ENCODE data around the gene PDE4D.

PDE4D gene

GRCh38 chr5:59037453-59037852 is 856.1 kb downstream of the PDE4D start:
- TF ChIP-seq, protein P1, sequence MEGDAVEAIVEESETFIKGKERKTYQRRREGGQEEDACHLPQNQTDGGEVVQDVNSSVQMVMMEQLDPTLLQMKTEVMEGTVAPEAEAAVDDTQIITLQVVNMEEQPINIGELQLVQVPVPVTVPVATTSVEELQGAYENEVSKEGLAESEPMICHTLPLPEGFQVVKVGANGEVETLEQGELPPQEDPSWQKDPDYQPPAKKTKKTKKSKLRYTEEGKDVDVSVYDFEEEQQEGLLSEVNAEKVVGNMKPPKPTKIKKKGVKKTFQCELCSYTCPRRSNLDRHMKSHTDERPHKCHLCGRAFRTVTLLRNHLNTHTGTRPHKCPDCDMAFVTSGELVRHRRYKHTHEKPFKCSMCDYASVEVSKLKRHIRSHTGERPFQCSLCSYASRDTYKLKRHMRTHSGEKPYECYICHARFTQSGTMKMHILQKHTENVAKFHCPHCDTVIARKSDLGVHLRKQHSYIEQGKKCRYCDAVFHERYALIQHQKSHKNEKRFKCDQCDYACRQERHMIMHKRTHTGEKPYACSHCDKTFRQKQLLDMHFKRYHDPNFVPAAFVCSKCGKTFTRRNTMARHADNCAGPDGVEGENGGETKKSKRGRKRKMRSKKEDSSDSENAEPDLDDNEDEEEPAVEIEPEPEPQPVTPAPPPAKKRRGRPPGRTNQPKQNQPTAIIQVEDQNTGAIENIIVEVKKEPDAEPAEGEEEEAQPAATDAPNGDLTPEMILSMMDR (IDR thresholded peaks at IDR 0.05): no peak
- Histone ChIP-seq H3K4me3 (peak overlapping the region; percentile 77), H3K27ac (no peak overlapping the region)
- DNase-seq (ENCODE audit: low spot score): no peak

GRCh38 chr5:59037041-59037440 is 856.5 kb downstream of the PDE4D start:
- DNase-seq (ENCODE audit: low spot score): no peak
- TF ChIP-seq, protein P1 (IDR thresholded peaks at IDR 0.05): no peak
- no peak overlapping the region for H3K27ac ChIP-seq
- peak overlapping the region; percentile 77 for H3K4me3 ChIP-seq

DNA sequence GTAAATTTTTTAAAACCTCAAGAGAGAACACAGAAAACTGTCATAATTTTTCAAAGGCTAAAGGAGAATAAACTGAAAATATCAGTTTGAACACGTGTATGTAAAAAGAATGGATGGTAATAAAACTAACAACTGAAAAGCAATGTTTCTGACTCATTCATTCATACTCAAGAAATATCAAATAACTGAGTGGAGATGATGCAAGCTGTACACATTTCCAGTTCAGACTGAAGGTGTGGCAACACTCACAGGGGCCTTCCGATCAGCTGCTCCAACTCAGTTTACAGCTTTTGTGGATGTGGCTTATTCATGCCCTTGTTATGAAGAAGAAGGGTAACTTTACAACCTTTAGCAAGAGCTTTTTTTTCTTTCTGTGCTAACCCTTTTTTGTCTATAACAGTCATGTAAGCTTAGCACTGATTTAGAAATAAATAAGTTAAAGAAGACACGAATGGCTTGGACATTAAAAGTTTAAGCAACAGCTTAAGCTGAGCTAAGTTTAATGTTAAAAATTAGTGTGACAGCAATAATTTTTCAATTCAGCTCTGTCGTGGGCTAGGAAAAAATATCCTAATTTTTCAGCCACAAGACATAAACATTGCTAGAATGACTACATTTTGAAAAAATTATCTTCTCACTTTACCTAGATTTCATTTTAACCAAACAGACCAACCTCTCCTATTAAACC is 857.1 kb downstream of the PDE4D start:
- no peak overlapping the region for H3K27ac ChIP-seq
- TF ChIP-seq, protein P1 (IDR thresholded peaks at IDR 0.05): no peak
- no peak for DNase-seq (ENCODE audit: low spot score)
- H3K4me3 ChIP-seq: peak overlapping the region; percentile 44

DNA sequence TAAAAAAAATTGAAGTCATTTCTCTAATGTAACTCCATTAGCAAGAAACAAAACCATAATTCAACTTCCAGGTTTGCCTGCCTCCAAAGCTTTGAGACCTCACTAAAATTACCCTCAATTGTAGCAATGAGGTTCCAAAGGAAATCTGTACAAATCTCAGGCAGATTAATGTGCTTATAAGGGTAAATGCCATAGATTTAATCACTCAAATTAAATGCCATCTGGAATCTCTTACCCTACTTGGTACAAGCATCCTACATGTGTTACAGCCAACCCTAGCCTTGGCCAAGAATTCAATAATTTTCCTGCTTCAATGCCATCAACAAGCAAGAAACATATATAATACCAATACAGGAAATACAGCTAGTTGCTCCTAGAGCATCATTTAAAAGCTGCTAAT is 857.8 kb downstream of the PDE4D start:
- TF ChIP-seq, protein P1 (IDR thresholded peaks at IDR 0.05): no peak
- no peak overlapping the region for H3K27ac ChIP-seq
- H3K4me3 ChIP-seq: peak overlapping the region; percentile 44
- no peak for DNase-seq (ENCODE audit: low spot score)

- peak overlapping the region; percentile 21 for H3K4me3 ChIP-seq
- peak overlapping the region in 1 of 2 donors; percentile 14 for H3K27ac ChIP-seq
- TF ChIP-seq, protein P1 (IDR thresholded peaks at IDR 0.05): no peak
- no peak for DNase-seq (ENCODE audit: low spot score)
Measured at GRCh38 chr5:59034498-59035186, 858.9 kb downstream of the PDE4D start.

- Histone ChIP-seq H3K27ac (no peak overlapping the region), H3K4me3 (no peak overlapping the region)
- TF ChIP-seq, protein P1 (IDR thresholded peaks at IDR 0.05): no peak
- no peak for DNase-seq (ENCODE audit: low spot score)
Measured at GRCh38 chr5:59027145-59027907, 866.2 kb downstream of the PDE4D start.
